ENCODE results near the gene TERB1.

TERB1 gene

DNA sequence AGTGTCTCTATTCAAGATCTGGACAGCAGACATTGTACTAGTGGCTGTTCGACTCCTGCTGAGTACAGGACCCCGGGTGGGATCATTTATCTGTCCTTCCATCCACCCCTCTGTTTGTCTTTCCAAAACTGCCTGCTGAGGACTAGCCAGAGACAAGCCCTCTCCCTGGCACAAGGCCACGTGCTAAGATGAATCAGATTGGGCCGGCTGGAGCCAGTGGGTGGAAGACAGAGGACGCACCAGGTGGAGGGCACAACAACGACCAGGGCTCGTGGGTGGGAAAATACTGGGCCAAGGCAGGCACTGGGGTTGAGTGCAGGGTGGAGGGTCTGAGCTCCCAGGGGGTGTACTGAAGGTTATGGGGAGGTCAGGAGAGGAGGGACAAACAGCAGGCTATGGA lies 41.4 kb upstream of the TERB1 start:
- Histone ChIP-seq H3K27me3 (ENCODE audit: low read depth) (peaks cover 45% of the 10 kb centered on the region), H3K4me1 (no peaks in the 10 kb centered on the region), H3K36me3 (replicated peaks) (no peaks in the 10 kb centered on the region), H3K4me3 (no peak overlapping the region), H3K9me3 (no peaks in the 10 kb centered on the region)
- in situ Hi-C loops (cut with MboI; ENCODE audit: low sequenced_read_pairs), result no loop called here
- DNase-seq (ENCODE audit: low spot score in 2 of 2), result no peak

- Histone ChIP-seq H3K4me3 (no peak overlapping the region), H3K27me3 (ENCODE audit: low read depth) (peaks cover 35% of the 10 kb centered on the region), H3K9me3 (no peaks in the 10 kb centered on the region), H3K36me3 (replicated peaks) (no peaks in the 10 kb centered on the region), H3K4me1 (no peaks in the 10 kb centered on the region)
- DNase-seq (ENCODE audit: low spot score in 2 of 2), result no peak
- in situ Hi-C loops (cut with MboI; ENCODE audit: low sequenced_read_pairs), result no loop called here
Observed at GRCh38 chr16:66841366-66841765, 40.0 kb upstream of the TERB1 start.

DNA sequence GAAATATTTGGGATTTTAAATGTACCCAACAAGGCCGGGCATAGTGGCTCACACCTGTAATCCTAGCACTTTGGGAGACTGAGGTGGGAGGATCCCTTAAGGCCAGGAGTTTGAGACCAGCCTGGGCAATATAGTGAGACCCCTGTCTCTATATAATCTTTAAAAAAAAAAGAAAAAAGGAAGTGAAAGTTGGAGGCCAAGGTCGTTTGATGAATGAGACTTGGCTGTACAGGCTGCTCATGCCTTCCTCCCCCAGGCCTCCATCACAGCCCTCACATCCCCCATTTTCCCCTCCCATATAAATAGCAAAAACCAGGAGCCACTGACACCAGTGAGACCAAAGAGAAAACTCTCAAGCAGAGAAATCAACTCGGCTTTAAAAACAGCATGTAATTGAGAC lies 39.5 kb upstream of the TERB1 start:
- in situ Hi-C loops (cut with MboI; ENCODE audit: low sequenced_read_pairs), result no loop called here
- Histone ChIP-seq H3K9me3 (no peaks in the 10 kb centered on the region), H3K4me1 (no peaks in the 10 kb centered on the region), H3K36me3 (replicated peaks) (no peaks in the 10 kb centered on the region), H3K27me3 (ENCODE audit: low read depth) (peaks cover 31% of the 10 kb centered on the region), H3K4me3 (no peak overlapping the region)
- DNase-seq (ENCODE audit: low spot score in 2 of 2), result no peak

DNA sequence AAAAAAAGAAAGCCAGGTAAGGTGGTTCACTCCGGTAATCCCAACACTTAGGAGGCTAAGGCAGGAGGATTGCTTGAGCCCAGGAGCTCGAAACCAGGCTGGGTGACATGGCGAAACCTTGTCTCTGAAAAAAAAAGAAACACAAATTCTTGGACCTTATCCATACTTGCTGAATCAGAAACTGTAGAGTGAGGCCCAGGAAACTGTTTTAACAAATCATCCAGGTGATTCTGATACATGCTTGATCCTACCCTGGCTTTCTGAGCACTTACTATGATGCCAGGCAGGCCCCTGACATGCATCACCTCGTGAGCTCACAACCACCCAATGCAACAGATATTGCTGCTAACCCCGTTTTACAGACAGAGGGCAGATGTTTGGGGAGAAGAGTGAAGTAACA lies 33.4 kb upstream of the TERB1 start:
- no peaks in the 10 kb centered on the region for H3K36me3 ChIP-seq (replicated peaks)
- DNase-seq (ENCODE audit: low spot score in 2 of 2), result no peak
- no peaks in the 10 kb centered on the region; the same call in 1 of the 2 replicates for H3K4me1 ChIP-seq
- peaks cover 2% of the 10 kb centered on the region; the same call in 1 of the 2 replicates for H3K27me3 ChIP-seq (ENCODE audit: low read depth)
- in situ Hi-C loops (cut with MboI; ENCODE audit: low sequenced_read_pairs), result no loop called here
- no peaks in the 10 kb centered on the region for H3K9me3 ChIP-seq
- H3K4me3 ChIP-seq, result no peak overlapping the region

DNA sequence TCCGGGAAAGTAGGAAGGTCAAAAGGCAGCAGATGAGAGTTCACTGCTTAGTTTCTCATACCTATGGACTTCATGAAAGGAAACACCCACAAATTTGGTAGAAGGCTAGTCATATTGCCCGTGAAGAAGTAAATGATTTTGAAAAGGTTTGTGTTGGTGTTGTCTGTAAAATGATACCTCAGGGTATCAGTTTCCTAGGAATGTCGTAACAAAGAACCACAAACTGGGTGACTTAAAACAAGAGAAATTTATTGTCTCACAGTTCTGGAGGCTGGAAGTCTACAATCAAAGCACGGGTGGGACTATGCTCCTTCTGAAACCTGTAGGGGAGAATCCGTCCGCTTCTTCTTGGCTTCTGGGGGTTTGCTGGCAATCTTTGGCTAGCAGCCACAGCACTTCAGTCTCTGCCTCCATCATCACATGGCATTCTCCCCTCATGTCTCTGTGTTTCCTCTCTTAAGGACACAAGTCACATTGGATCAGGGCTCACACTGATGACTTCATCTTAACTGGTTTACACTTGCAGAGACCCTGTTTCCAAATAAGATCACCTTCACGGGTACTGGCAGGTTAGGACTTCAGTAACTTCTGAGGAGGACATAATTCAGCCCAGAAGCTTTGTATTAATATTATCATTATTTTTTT lies 31.4 kb upstream of the TERB1 start:
- Histone ChIP-seq H3K9me3 (no peaks in the 10 kb centered on the region), H3K4me1 (peaks cover 7% of the 10 kb centered on the region; the same call in 1 of the 2 replicates), H3K27me3 (ENCODE audit: low read depth) (peaks cover 2% of the 10 kb centered on the region; the same call in 1 of the 2 replicates), H3K36me3 (replicated peaks) (peaks cover 2% of the 10 kb centered on the region; the same call in 1 of the 2 replicates), H3K4me3 (no peak overlapping the region)
- in situ Hi-C loops (cut with MboI; ENCODE audit: low sequenced_read_pairs), result no loop called here
- no peak for DNase-seq (ENCODE audit: low spot score in 2 of 2)

DNA sequence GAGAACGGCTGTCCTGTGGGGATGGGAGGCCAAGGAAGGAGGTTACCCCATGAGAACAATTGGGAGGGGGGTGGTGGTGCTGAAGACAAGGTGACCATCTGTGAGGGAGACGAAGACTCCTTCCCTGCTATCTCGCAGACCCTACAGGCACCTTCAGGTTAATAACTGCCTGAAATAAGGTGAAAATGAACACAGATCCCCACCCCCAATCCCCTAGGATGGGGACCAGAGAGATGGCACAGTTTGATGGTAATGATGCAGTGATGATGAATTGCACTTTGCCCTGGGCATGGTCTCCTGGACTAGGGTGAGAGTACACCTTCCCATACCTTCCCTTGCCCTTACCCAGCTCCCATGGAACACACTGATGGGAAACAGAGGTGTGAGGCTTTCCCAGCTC lies 30.8 kb upstream of the TERB1 start:
- Histone ChIP-seq H3K4me3 (no peak overlapping the region), H3K36me3 (replicated peaks) (peaks cover 7% of the 10 kb centered on the region), H3K27me3 (ENCODE audit: low read depth) (peaks cover under 1% of the 10 kb centered on the region; the same call in 1 of the 2 replicates), H3K4me1 (peaks cover 10% of the 10 kb centered on the region), H3K9me3 (no peaks in the 10 kb centered on the region)
- DNase-seq (ENCODE audit: low spot score in 2 of 2), result no peak
- in situ Hi-C loops (cut with MboI; ENCODE audit: low sequenced_read_pairs), result no loop called here

GRCh38 chr16:66830422-66831404 lies 29.3 kb upstream of the TERB1 start, which contains the start of gene NAE1:
TSS of gene NAE1 (minus strand) at chr16:66830976. CDS start at chr16:66830899, 77 bp downstream.
- Histone ChIP-seq H3K4me3 (peak within 1 kb of the TSS; percentile 78), H3K27me3 (ENCODE audit: low read depth) (no peaks in the 10 kb centered on the region; the same call in 1 of the 2 replicates), H3K9me3 (no peaks in the 10 kb centered on the region), H3K36me3 (replicated peaks) (peaks cover 21% of the 10 kb centered on the region), H3K4me1 (peaks cover 10% of the 10 kb centered on the region)
- DNase-seq (ENCODE audit: low spot score in 2 of 2), result peak; percentile 86 to 90
- in situ Hi-C loops (cut with MboI; ENCODE audit: low sequenced_read_pairs), result no loop called here

- Histone ChIP-seq H3K4me3 (no peak overlapping the region), H3K27me3 (ENCODE audit: low read depth) (no peaks in the 10 kb centered on the region), H3K4me1 (peaks cover 5% of the 10 kb centered on the region), H3K36me3 (replicated peaks) (peaks cover 75% of the 10 kb centered on the region), H3K9me3 (no peaks in the 10 kb centered on the region)
- in situ Hi-C loops (cut with MboI; ENCODE audit: low sequenced_read_pairs), result no loop called here
- DNase-seq (ENCODE audit: low spot score in 2 of 2), result no peak
Observed at GRCh38 chr16:66824006-66824405, 22.6 kb upstream of the TERB1 start.

DNA sequence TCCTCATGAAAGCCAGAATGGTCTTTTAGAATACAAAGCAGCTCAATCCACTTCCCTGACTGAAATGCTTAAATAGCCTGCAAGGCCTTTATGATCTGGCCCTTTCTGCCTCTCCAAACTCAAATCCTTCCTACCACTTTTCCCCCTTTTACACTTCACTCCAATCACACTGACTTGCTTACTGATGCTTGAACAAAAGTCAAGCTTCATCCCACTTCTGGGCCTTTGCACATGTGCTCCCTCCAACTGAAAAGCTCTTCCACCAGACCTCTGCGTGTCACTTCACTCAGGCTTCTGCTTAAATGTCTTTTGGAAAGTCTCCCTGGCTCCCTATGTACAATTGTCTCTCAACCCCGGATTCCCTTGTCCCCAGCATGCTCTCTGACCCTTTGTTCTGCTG lies 13.3 kb upstream of the TERB1 start:
- H3K4me1 ChIP-seq, result no peaks in the 10 kb centered on the region

DNA sequence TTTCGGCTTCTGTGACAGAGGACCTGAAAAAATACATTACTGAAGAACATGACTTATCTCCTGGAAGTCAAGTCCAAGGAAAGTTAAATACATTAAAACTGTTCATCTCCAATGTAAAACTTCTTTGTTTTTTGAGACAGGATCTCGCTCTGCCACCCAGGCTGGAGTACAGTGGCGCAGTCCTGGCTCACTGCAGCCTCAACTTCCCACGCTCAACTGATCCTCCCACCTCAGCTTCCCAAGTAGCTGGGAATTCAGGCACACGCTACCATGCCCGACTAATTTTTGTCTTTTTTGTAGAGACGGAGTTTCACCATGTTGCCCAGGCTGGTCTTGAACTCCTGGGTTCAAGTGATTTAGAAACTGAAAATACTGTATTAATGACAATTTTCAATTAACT lies 9.7 kb upstream of the TERB1 start:
- peaks cover 78% of the 10 kb centered on the region for H3K36me3 ChIP-seq (replicated peaks)
- in situ Hi-C loops (cut with MboI; ENCODE audit: low sequenced_read_pairs), result no loop called here
- DNase-seq (ENCODE audit: low spot score in 2 of 2), result no peak
- H3K27me3 ChIP-seq (ENCODE audit: low read depth), result no peaks in the 10 kb centered on the region
- no peak overlapping the region for H3K4me3 ChIP-seq
- H3K4me1 ChIP-seq, result no peaks in the 10 kb centered on the region; the same call in 1 of the 2 replicates
- H3K9me3 ChIP-seq, result no peaks in the 10 kb centered on the region

More for the DNA sequence above, 13.3 kb upstream of the TERB1 start:
- Histone ChIP-seq H3K9me3 (no peaks in the 10 kb centered on the region), H3K27me3 (ENCODE audit: low read depth) (no peaks in the 10 kb centered on the region), H3K4me3 (no peak overlapping the region), H3K36me3 (replicated peaks) (peaks cover 83% of the 10 kb centered on the region)
- DNase-seq (ENCODE audit: low spot score in 2 of 2), result no peak
- in situ Hi-C loops (cut with MboI; ENCODE audit: low sequenced_read_pairs), result no loop called here

DNA sequence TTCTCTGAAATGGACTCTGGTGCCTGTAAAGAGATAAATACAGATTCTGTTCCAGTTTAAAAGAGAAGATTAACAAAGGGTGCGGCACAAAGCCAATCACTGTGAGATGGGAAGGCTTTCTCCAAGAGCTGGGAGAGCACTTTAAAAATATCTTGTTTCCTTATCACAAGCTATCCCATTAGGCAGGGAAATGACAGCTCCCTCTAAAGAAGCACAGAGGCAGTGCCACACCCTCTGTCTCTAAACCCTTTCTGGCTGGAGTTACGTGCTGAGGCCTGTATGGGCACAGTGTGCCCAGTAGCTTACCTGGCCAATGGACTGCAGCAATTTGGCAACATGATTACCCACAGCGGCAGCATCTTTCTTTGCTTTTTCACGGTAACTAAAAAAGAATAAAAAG lies 9.0 kb upstream of the TERB1 start:
- no peak for DNase-seq (ENCODE audit: low spot score in 2 of 2)
- Histone ChIP-seq H3K36me3 (replicated peaks) (peaks cover 78% of the 10 kb centered on the region), H3K4me3 (no peak overlapping the region), H3K4me1 (no peaks in the 10 kb centered on the region; the same call in 1 of the 2 replicates), H3K27me3 (ENCODE audit: low read depth) (no peaks in the 10 kb centered on the region), H3K9me3 (no peaks in the 10 kb centered on the region)
- in situ Hi-C loops (cut with MboI; ENCODE audit: low sequenced_read_pairs), result no loop called here

DNA sequence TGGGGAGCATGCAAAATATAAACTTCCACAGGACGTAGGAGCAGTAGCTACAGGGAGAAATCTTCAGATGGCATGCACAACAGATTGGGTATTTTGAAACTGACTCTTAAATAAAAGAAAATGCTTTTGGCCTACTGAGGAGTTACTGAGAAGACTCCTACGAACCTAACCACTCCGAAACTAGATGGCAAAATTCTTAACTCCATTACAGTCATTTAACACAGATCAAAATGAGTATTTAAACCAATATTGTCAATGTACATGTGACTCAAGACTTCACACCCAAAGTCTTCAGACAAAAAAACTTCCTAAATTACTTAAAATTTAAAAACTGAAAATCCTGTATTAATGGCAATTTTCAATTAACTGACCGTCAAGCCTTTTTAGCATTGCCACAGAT lies 8.4 kb upstream of the TERB1 start:
- in situ Hi-C loops (cut with MboI; ENCODE audit: low sequenced_read_pairs), result no loop called here
- Histone ChIP-seq H3K4me3 (no peak overlapping the region), H3K9me3 (no peaks in the 10 kb centered on the region), H3K27me3 (ENCODE audit: low read depth) (no peaks in the 10 kb centered on the region), H3K4me1 (no peaks in the 10 kb centered on the region; the same call in 1 of the 2 replicates), H3K36me3 (replicated peaks) (peaks cover 80% of the 10 kb centered on the region)
- DNase-seq (ENCODE audit: low spot score in 2 of 2), result no peak

DNA sequence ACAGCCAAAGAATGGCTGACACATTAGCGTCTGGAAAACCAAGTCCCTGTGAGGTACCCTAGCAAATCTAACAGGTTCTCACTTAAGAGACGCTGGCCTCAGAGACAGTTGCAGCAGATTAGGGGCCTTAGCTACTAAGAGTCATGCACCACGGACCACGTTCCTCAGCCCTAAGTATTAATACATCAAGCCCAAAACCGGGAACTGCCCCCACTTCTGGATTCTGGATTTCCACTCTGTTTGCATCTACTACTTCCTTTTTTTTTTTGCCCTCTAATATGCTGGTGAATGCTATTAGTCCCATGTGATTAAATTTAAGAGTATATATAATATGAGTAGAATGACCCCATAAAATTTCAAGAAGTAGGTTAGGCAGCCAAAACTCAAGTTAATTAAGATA lies 775 bp upstream of the TERB1 start:
- H3K4me1 ChIP-seq, result no peaks in the 10 kb centered on the region; the same call in 1 of the 2 replicates
- no peaks in the 10 kb centered on the region for H3K27me3 ChIP-seq (ENCODE audit: low read depth)
- in situ Hi-C loops (cut with MboI; ENCODE audit: low sequenced_read_pairs), result no loop called here
- H3K9me3 ChIP-seq, result no peaks in the 10 kb centered on the region
- H3K4me3 ChIP-seq, result no peak overlapping the region
- DNase-seq (ENCODE audit: low spot score in 2 of 2), result no peak
- H3K36me3 ChIP-seq (replicated peaks), result peaks cover 43% of the 10 kb centered on the region

GRCh38 chr16:66800856-66801255 lies 528 bp downstream of the TERB1 start:
- H3K9me3 ChIP-seq, result no peaks in the 10 kb centered on the region
- no peaks in the 10 kb centered on the region for H3K27me3 ChIP-seq (ENCODE audit: low read depth)
- no peaks in the 10 kb centered on the region; the same call in 1 of the 2 replicates for H3K4me1 ChIP-seq
- DNase-seq (ENCODE audit: low spot score in 2 of 2), result no peak
- in situ Hi-C loops (cut with MboI; ENCODE audit: low sequenced_read_pairs), result no loop called here
- H3K4me3 ChIP-seq, result no peak overlapping the region
- peaks cover 30% of the 10 kb centered on the region for H3K36me3 ChIP-seq (replicated peaks)

Data from HAP-1 (cell line).